Measurements from ENCODE around the gene KLHL40. TPM values are rescaled to one million over a fixed set of nuclear protein-coding genes. Genes with fewer than 3 reads are reported as not detected.

The KLHL40 gene
- total and polyA plus RNA-seq, 8 donors = 0.12 TPM; not detected in 7

GRCh38 chr3:42701371-42702065 is 16.2 kb downstream of the KLHL40 start:
- ATAC-seq = peak; percentile 38 to 92 (median 70)
- FAIRE-seq = no peak
- intact Hi-C loops (cut with DNase I) = no loop called here
- Histone ChIP-seq H3K36me3 (no peaks in the 10 kb centered on the region), H3K4me3 (no peak overlapping the region), H3K27ac (no peak overlapping the region), H3K9me3 (no peaks in the 10 kb centered on the region), H3K4me1 (no peaks in the 10 kb centered on the region), H3K27me3 (no peaks in the 10 kb centered on the region)
- peak in 4 of 6 donors; percentile 10 to 50 (median 28) for DNase-seq
- TF ChIP-seq, protein P1, sequence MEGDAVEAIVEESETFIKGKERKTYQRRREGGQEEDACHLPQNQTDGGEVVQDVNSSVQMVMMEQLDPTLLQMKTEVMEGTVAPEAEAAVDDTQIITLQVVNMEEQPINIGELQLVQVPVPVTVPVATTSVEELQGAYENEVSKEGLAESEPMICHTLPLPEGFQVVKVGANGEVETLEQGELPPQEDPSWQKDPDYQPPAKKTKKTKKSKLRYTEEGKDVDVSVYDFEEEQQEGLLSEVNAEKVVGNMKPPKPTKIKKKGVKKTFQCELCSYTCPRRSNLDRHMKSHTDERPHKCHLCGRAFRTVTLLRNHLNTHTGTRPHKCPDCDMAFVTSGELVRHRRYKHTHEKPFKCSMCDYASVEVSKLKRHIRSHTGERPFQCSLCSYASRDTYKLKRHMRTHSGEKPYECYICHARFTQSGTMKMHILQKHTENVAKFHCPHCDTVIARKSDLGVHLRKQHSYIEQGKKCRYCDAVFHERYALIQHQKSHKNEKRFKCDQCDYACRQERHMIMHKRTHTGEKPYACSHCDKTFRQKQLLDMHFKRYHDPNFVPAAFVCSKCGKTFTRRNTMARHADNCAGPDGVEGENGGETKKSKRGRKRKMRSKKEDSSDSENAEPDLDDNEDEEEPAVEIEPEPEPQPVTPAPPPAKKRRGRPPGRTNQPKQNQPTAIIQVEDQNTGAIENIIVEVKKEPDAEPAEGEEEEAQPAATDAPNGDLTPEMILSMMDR (IDR thresholded peaks at IDR 0.05) = no peak
- 37 to 39% methylated on average over 14 to 15 of the region's 15 CpGs for WGBS, 2 donors

DNA sequence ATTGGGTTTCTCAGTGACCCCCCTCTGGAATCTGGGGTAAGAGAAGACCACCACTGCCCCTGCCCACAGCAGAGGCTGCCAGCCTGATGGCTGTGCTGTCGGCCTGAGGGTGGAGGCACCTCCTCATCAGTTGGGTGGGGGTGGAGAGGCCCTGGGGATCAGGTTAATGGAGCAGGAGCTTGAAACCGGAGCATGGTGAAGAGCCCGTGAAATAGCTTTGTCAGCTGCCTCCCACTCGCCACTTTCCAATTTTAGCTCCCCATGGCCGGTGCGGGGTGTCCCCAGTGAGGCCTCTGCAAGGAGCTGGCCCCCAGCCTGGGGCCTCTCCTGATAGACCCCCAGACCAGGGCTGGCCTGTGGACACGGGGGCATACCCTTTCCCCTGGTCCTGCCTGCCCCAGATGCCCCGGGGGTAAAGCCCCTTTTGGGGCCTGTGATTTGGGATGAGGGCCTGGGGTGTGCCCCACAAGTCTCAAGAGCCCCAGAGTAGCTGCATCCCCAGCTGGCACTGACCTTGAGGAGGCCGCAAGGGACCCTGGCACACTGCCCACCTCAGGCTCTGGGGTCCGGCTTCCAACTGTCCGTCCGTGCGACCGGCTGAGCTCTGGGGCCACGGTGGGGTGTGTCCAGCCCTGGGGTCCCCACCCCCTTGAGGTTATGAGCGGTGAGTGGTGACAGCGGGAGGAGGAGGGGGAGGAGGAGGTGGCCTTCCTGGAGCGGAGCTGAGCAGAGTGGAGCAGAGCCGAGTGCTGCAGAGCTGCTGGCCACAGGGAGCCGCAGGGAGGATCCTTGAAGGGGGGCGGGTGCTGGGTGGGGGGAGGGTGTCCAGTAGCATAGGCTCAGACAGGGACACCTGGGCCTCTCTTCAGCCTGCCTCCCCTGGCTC is 17.0 kb downstream of the KLHL40 start, which contains the start of gene HHATL:
Gene HHATL (minus strand): TSS at position 733 of the 886 bp plus-strand sequence. CDS start 1,972 bp downstream, outside the sequence.
- TF ChIP-seq, protein P1 (IDR thresholded peaks at IDR 0.05) = no peak
- peak in 2 of 6 donors; percentile 12 to 75 for DNase-seq
- no peaks in the 10 kb centered on the region for H3K36me3 ChIP-seq
- no peaks in the 10 kb centered on the region for H3K4me1 ChIP-seq
- WGBS, 2 donors = 60 to 72% methylated on average over 13 to 21 of the region's 21 CpGs
- H3K27ac ChIP-seq = no peak within 1 kb of the TSS
- no peaks in the 10 kb centered on the region for H3K27me3 ChIP-seq
- intact Hi-C loops (cut with DNase I) = no loop called here
- no peak within 1 kb of the TSS for H3K4me3 ChIP-seq
- no peaks in the 10 kb centered on the region for H3K9me3 ChIP-seq
- ATAC-seq = peak in 2 of 4 donors; percentile 34 to 50
- no peak for FAIRE-seq

DNA sequence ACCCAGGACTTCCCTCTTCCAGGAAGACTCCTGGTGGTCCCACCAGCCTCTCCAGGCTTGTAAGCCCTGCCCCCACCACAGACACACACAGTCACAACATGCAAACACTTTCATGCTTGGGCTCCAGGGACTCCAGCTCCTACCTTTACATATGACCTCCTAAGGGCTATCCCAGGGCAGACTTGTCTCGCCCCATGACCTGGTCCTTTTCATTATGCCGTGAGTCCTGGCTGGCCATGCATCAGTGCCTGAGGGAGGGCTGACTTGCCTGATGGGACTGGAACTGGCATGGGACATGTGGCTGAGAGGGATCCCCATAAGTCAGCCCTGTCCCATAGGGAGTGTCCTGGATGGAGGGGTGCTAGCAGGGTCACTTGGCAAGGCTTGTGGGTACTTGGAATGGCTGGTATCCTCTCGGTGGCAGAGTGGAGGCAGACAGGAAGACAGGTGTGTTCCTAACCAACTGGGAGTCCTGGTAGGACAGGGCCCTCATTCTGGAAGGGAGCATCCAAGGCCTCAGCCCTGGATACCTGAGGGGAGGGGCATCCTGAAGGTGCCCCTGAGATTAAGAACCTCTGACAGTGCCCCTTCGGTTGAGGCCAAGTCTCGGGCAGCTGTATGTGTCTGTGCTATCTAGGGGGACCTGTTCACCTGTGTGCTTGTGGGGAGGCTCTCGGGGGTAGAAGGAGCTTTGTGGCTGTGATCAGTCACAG is 17.8 kb downstream of the KLHL40 start:
- H3K36me3 ChIP-seq = no peaks in the 10 kb centered on the region
- TF ChIP-seq, protein P1 (IDR thresholded peaks at IDR 0.05) = no peak
- intact Hi-C loops (cut with DNase I) = no loop called here
- no peaks in the 10 kb centered on the region for H3K9me3 ChIP-seq
- DNase-seq (peak in 1 of 6 donors; percentile 8), FAIRE-seq (no peak), ATAC-seq (no peak)
- no peaks in the 10 kb centered on the region for H3K4me1 ChIP-seq
- WGBS, 2 donors = 79 to 86% methylated on average over 6 of the region's 6 CpGs
- H3K27ac ChIP-seq = no peak overlapping the region
- no peaks in the 10 kb centered on the region for H3K27me3 ChIP-seq
- no peak overlapping the region for H3K4me3 ChIP-seq

- H3K4me3 ChIP-seq = no peak overlapping the region
- FAIRE-seq = no peak
- TF ChIP-seq, protein P1 (IDR thresholded peaks at IDR 0.05) = no peak
- H3K27ac ChIP-seq = no peak overlapping the region
- WGBS, 2 donors = 57 to 79% methylated on average over 5 of the region's 5 CpGs
- DNase-seq = peak in 1 of 6 donors; percentile 5
- H3K4me1 ChIP-seq = no peaks in the 10 kb centered on the region
- intact Hi-C loops (cut with DNase I) = no loop called here
- H3K27me3 ChIP-seq = no peaks in the 10 kb centered on the region
- H3K9me3 ChIP-seq = no peaks in the 10 kb centered on the region
- ATAC-seq = no peak
- H3K36me3 ChIP-seq = no peaks in the 10 kb centered on the region
Measured at GRCh38 chr3:42703695-42704025, 18.3 kb downstream of the KLHL40 start.

Measured in pancreas (tissue), 10 donors.